ENCODE measurements around the gene CELF4.

DNA sequence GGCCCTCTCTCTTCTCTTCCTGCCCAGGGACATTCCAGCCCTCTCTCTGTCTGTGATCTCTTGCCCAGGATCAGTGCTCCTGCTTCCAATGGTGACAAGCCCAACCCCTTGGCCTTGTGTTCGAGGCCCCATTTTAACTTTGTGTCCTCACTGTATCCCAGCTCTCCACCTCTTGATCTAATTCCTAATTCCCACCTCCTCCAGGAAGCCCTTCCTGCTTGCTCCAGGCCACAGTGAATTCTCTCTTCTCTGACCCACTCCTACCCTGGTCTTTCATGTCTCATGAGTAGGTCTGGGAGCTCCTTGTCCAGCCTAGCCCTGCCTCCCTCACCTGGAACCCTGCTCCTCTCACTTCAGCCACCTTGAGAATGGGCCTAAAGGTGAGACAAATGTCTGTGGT lies 249.1 kb downstream of the CELF4 start:
- TF ChIP-seq, protein P1, sequence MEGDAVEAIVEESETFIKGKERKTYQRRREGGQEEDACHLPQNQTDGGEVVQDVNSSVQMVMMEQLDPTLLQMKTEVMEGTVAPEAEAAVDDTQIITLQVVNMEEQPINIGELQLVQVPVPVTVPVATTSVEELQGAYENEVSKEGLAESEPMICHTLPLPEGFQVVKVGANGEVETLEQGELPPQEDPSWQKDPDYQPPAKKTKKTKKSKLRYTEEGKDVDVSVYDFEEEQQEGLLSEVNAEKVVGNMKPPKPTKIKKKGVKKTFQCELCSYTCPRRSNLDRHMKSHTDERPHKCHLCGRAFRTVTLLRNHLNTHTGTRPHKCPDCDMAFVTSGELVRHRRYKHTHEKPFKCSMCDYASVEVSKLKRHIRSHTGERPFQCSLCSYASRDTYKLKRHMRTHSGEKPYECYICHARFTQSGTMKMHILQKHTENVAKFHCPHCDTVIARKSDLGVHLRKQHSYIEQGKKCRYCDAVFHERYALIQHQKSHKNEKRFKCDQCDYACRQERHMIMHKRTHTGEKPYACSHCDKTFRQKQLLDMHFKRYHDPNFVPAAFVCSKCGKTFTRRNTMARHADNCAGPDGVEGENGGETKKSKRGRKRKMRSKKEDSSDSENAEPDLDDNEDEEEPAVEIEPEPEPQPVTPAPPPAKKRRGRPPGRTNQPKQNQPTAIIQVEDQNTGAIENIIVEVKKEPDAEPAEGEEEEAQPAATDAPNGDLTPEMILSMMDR (IDR thresholded peaks at IDR 0.05): no peak
- TF ChIP-seq POLR2A (IDR thresholded peaks at IDR 0.05) (no peak), POLR2AphosphoS5 (IDR thresholded peaks at IDR 0.05) (no peak)
